Measurements from ENCODE around the gene CAPN8.

Gene CAPN8

GRCh38 chr1:223621312-223621734 is 44.2 kb downstream of the CAPN8 start:
- no peak for DNase-seq (ENCODE audit: extremely low read depth, low read depth)
- no peak overlapping the region for H3K4me3 ChIP-seq (replicated peaks; ENCODE audit: low read depth, low read length)
- TF ChIP-seq, protein P1, sequence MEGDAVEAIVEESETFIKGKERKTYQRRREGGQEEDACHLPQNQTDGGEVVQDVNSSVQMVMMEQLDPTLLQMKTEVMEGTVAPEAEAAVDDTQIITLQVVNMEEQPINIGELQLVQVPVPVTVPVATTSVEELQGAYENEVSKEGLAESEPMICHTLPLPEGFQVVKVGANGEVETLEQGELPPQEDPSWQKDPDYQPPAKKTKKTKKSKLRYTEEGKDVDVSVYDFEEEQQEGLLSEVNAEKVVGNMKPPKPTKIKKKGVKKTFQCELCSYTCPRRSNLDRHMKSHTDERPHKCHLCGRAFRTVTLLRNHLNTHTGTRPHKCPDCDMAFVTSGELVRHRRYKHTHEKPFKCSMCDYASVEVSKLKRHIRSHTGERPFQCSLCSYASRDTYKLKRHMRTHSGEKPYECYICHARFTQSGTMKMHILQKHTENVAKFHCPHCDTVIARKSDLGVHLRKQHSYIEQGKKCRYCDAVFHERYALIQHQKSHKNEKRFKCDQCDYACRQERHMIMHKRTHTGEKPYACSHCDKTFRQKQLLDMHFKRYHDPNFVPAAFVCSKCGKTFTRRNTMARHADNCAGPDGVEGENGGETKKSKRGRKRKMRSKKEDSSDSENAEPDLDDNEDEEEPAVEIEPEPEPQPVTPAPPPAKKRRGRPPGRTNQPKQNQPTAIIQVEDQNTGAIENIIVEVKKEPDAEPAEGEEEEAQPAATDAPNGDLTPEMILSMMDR (IDR thresholded peaks at IDR 0.05; ENCODE audit: low read depth, low read length, missing control alignments) = no peak

DNA sequence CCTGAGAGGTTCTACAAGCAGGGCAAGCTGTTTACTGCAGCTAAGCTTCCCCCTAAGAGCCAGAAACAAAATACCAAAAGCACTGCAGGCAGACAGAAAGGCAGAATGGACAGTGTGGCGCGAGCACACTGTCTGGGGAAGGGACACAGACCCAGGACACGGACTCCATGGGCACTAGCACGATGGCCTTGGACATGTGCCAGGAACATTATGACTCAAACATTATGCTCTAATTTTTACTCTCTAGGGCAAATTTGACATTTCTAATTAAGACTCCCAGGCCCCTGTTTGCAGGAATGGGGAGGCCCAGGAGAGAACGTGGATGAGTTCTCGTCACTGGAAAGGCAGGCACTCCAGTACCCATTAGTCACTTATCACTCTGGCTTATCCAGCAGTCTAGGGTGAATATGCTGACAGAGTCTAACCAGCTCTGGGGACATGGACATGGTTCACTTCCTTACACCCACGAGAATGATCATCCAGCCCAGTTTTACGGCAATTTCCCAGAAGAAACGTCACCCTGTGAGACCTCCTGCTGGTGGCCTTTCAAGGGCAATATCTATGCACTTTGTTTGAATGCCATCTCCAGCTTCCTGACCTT is 45.1 kb downstream of the CAPN8 start:
- DNase-seq (ENCODE audit: extremely low read depth, low read depth) = no peak
- TF ChIP-seq, protein P1 (IDR thresholded peaks at IDR 0.05; ENCODE audit: low read depth, low read length, missing control alignments) = no peak
- H3K4me3 ChIP-seq (replicated peaks; ENCODE audit: low read depth, low read length) = no peak overlapping the region

GRCh38 chr1:223618680-223619079 is 46.8 kb downstream of the CAPN8 start:
- DNase-seq (ENCODE audit: extremely low read depth, low read depth) = no peak
- TF ChIP-seq, protein P1 (IDR thresholded peaks at IDR 0.05; ENCODE audit: low read depth, low read length, missing control alignments) = no peak
- no peak overlapping the region for H3K4me3 ChIP-seq (replicated peaks; ENCODE audit: low read depth, low read length)

GRCh38 chr1:223617323-223618070 is 48.0 kb downstream of the CAPN8 start:
- no peak for DNase-seq (ENCODE audit: extremely low read depth, low read depth)
- TF ChIP-seq, protein P1 (IDR thresholded peaks at IDR 0.05; ENCODE audit: low read depth, low read length, missing control alignments) = no peak
- no peak overlapping the region for H3K4me3 ChIP-seq (replicated peaks; ENCODE audit: low read depth, low read length)

- no peak for DNase-seq (ENCODE audit: extremely low read depth, low read depth)
- H3K4me3 ChIP-seq (replicated peaks; ENCODE audit: low read depth, low read length) = no peak overlapping the region
- TF ChIP-seq, protein P1 (IDR thresholded peaks at IDR 0.05; ENCODE audit: low read depth, low read length, missing control alignments) = no peak
Measured at GRCh38 chr1:223616586-223616985, 48.9 kb downstream of the CAPN8 start.

DNA sequence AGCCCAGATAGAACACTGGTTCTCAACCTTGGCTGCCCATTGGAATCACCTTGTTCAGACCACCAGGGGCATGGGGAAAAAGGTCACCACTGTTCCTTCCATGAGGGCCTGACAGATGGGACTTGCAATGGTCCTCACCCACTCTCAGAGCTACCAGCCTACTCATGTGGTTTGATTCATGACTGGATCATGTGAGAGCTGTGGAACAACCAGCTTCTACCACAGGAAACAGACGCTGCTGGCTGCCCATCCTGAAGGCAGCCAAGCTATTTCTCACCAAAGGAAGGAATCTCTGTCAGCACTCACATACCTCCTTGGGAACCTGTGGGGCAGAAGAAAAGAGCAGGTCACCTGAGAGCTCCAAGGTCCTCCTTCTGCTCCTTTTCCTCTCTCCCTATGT is 53.6 kb downstream of the CAPN8 start:
- TF ChIP-seq, protein P1 (IDR thresholded peaks at IDR 0.05; ENCODE audit: low read depth, low read length, missing control alignments) = no peak
- no peak for DNase-seq (ENCODE audit: extremely low read depth, low read depth)
- H3K4me3 ChIP-seq (replicated peaks; ENCODE audit: low read depth, low read length) = no peak overlapping the region
